GM21528 (cell line): ENCODE results near the gene REXO5.
"Not testable (repeated sequence)": the region's sequence is repeated elsewhere in the genome, so short reads cannot be mapped to it uniquely, and the experiment has no call there.

Experiments
- ATAC-seq: cut with Tn5 transposase; IDR thresholded peaks from one replicate; pipeline ENCODE4 v1.9.1; 2021; ENCODE audit warnings: mild to moderate bottlenecking, moderate library complexity; ENCODE audit not compliant: unreplicated experiment, low FRiP score

REXO5 gene

GRCh38 chr16:20798364-20798763 lies 8.0 kb upstream of the REXO5 start:
- ATAC-seq = no peak

GRCh38 chr16:20799599-20799998 lies 6.7 kb upstream of the REXO5 start:
- ATAC-seq = no peak

GRCh38 chr16:20801278-20801677 lies 5.0 kb upstream of the REXO5 start:
- ATAC-seq = no peak

- ATAC-seq = no peak
Measured at GRCh38 chr16:20803192-20803560, 3.2 kb upstream of the REXO5 start.

GRCh38 chr16:20803561-20804214 lies 2.6 kb upstream of the REXO5 start:
- ATAC-seq = no peak

- not testable (repeated sequence) for ATAC-seq
Measured at GRCh38 chr16:20805684-20806167, 601 bp upstream of the REXO5 start.

GRCh38 chr16:20807862-20808261 lies 1.5 kb downstream of the REXO5 start:
- ATAC-seq = no peak

GRCh38 chr16:20811889-20812439 lies 5.6 kb downstream of the REXO5 start:
- no peak for ATAC-seq

GRCh38 chr16:20812510-20812909 lies 6.2 kb downstream of the REXO5 start:
- no peak for ATAC-seq

GRCh38 chr16:20814784-20815183 lies 8.5 kb downstream of the REXO5 start:
- no peak for ATAC-seq

- ATAC-seq = no peak
Measured at GRCh38 chr16:20818929-20819585, 12.7 kb downstream of the REXO5 start.

- ATAC-seq = no peak
Measured at GRCh38 chr16:20821682-20822081, 15.4 kb downstream of the REXO5 start.

- ATAC-seq = no peak
Measured at GRCh38 chr16:20822521-20823325, 16.4 kb downstream of the REXO5 start.

- no peak for ATAC-seq
Measured at GRCh38 chr16:20826039-20826566, 19.8 kb downstream of the REXO5 start.

GRCh38 chr16:20829536-20829935 lies 23.2 kb downstream of the REXO5 start:
- no peak for ATAC-seq

- no peak for ATAC-seq
Measured at GRCh38 chr16:20830372-20830771, 24.0 kb downstream of the REXO5 start.

- ATAC-seq = no peak
Measured at GRCh38 chr16:20833086-20833485, 26.8 kb downstream of the REXO5 start.

- ATAC-seq = no peak
Measured at GRCh38 chr16:20838240-20838639, 31.9 kb downstream of the REXO5 start.

GRCh38 chr16:20839504-20839903 lies 33.2 kb downstream of the REXO5 start:
- no peak for ATAC-seq

- no peak for ATAC-seq
Measured at GRCh38 chr16:20844054-20844453, 37.7 kb downstream of the REXO5 start.

- no peak for ATAC-seq
Measured at GRCh38 chr16:20844588-20844987, 38.3 kb downstream of the REXO5 start.
